Measurements from ENCODE around the gene C1QTNF4. TPM values are rescaled to one million over a fixed set of nuclear protein-coding genes. Genes with fewer than 3 reads are reported as not detected.

Gene C1QTNF4
- total RNA-seq, 1 experiment from 2014 or later, result not detected

Other genes starting within 250 kb of the C1QTNF4 start
- gene MYBPC3, start 241.7 kb downstream of the C1QTNF4 start, total RNA-seq (2014; rRNA removed; shearing (Covaris generic)), result not detected in 2 replicates
- gene SPI1, start 215.9 kb downstream of the C1QTNF4 start, total RNA-seq (2014; rRNA removed; shearing (Covaris generic)), result not detected in 2 replicates
- 39.2 and 55.2 TPM in 2 replicates for gene SLC39A13, start 185.8 kb downstream of the C1QTNF4 start, total RNA-seq (2014; rRNA removed; shearing (Covaris generic))
- 179 and 223 TPM in 2 replicates for gene PSMC3, start 168.0 kb downstream of the C1QTNF4 start, total RNA-seq (2014; rRNA removed; shearing (Covaris generic))
- not detected in 2 replicates for gene RAPSN, start 145.3 kb downstream of the C1QTNF4 start, total RNA-seq (2014; rRNA removed; shearing (Covaris generic))
- gene CELF1, start 41.3 kb downstream of the C1QTNF4 start, total RNA-seq (2014; rRNA removed; shearing (Covaris generic)), result 45.6 and 52.5 TPM in 2 replicates
- gene PTPMT1, start 28.8 kb downstream of the C1QTNF4 start, total RNA-seq (2014; rRNA removed; shearing (Covaris generic)), result 86.9 and 103 TPM in 2 replicates
- 19.9 and 20.3 TPM in 2 replicates for gene KBTBD4, start 15.4 kb downstream of the C1QTNF4 start, total RNA-seq (2014; rRNA removed; shearing (Covaris generic))
- 78.8 and 95.5 TPM in 2 replicates for gene NDUFS3, start 15.3 kb downstream of the C1QTNF4 start, total RNA-seq (2014; rRNA removed; shearing (Covaris generic))
- not detected in 2 replicates for gene FAM180B, start 7.7 kb downstream of the C1QTNF4 start, total RNA-seq (2014; rRNA removed; shearing (Covaris generic))
- gene MTCH2, start 48.1 kb upstream of the C1QTNF4 start, total RNA-seq (2014; rRNA removed; shearing (Covaris generic)), result 135 and 158 TPM in 2 replicates
- gene AGBL2, start 121.0 kb upstream of the C1QTNF4 start, total RNA-seq (2014; rRNA removed; shearing (Covaris generic)), result 0.29 and 0.48 TPM in 2 replicates
- gene FNBP4, start 172.9 kb upstream of the C1QTNF4 start, total RNA-seq (2014; rRNA removed; shearing (Covaris generic)), result 24.0 and 27.0 TPM in 2 replicates